GM21528 (cell line): Measurements from ENCODE around the gene NCDN.

Source experiments
- ATAC-seq: cut with Tn5 transposase; IDR thresholded peaks from one replicate; pipeline ENCODE4 v1.9.1; 2021; ENCODE audit warnings: mild to moderate bottlenecking, moderate library complexity; ENCODE audit not compliant: unreplicated experiment, low FRiP score

NCDN gene, protein sequence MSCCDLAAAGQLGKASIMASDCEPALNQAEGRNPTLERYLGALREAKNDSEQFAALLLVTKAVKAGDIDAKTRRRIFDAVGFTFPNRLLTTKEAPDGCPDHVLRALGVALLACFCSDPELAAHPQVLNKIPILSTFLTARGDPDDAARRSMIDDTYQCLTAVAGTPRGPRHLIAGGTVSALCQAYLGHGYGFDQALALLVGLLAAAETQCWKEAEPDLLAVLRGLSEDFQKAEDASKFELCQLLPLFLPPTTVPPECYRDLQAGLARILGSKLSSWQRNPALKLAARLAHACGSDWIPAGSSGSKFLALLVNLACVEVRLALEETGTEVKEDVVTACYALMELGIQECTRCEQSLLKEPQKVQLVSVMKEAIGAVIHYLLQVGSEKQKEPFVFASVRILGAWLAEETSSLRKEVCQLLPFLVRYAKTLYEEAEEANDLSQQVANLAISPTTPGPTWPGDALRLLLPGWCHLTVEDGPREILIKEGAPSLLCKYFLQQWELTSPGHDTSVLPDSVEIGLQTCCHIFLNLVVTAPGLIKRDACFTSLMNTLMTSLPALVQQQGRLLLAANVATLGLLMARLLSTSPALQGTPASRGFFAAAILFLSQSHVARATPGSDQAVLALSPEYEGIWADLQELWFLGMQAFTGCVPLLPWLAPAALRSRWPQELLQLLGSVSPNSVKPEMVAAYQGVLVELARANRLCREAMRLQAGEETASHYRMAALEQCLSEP

DNA sequence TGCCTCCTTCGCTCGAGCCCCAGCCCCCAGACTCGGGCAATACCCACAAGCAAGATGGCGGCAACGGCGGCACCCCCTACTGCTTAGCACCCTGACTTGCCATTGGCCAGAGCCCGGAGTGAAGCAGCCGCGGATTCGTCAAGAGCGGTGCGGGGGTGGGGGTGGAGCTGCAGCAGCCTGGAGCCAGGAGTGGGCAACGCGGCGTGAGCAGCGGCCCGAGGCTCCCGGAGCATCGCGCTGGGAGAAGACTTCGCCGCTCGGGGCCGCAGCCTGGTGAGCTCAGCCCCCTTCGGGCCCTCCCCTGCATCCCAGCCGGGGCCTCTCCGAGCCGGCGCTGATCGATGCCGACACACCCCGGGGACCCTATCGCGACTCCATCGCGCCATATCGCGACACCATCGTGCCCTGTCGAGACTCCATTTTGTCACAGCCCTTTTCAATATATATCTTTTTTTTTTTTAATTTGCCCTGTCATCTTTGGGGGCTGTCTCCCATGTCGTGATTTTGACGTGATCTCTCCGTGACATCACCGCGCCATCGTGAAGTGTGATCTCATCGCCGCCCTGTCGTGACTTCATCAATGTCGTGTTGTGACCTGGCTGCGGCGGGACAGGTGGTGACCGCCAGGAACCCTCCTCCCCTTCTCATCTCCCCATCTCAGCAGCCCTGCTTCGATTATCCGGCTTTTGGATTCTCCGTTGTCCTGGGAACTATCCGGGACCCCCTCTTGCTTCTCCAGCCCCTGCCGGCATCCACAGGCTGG is at the start of gene NCDN:
TSS of gene NCDN (plus strand) at position 189 of the 763 bp plus-strand sequence. CDS start at position 581, 392 bp downstream.
- peak; percentile 83 for ATAC-seq

DNA sequence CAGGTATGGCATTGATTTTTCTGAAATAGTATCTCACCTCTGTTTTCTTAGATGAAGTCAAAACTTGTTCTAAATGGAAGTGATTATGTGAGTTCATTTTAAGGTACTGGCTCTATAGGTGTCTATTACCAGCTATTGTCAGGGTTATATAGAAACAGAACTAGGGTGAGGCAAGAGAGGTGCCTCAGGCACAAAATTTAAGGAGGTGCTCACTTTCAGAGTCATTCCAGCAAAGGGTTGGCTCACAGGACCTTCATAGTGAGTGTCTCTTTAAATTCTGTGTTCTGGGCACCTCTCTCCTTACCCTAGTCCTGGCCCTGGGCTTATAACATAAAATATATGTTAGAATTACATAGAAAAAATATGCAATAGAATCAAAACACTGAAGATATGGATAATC is 49.7 kb upstream of the NCDN start:
- ATAC-seq: no peak

DNA sequence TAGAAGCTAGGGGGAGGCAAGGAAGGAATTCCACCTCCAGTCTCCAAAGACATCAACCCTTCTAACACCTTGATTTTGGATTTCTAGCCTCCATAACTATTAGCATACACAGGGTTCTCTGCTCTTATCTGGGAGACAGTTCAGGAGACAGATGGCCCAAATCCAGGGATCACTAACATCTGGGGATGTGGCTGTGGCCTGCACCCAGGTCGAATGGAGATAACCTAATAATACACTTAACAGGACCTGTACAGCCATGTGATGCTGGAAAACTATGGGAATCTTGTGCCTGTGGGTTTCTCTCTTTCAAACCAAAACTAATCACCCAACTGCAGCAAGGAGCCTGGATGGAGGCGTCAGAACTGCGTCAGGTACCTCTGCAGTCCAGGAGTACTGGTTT is 48.0 kb upstream of the NCDN start:
- ATAC-seq: no peak

DNA sequence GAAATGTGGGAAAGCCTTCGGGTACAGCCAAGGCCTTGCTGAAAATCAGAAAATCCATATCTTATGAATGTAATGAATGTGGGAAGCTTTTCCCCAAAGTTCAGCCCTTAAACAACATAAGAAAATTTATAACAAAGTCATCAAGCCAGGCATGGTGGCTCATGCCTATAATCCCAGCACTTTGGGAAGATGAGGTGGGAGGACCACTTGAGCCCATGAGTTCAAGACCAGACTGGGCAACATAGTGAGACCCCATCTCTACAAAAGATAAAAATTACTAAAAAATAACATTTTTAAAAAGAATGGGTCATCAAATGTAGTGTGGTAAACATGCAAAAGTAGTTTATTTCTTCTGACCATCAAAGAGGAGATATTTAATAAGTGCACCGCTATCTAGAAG is 46.3 kb upstream of the NCDN start:
- no peak for ATAC-seq

DNA sequence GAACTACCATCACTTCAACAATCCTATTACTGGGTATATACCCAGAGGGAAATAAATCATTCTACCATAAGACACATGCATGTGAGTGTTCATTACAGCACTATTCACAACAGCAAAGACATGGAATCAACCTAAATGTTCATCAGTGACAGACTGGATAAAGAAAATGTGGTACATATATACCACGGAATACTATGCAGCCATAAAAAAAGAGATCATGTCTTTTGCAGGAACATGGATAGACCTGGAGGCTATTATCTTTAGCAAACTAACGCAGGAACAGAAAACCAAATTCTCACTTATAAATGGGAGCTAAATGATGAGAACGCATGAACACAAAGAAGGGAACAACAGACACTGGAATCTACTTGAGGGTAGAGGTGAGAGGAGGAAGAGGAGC is 39.4 kb upstream of the NCDN start:
- ATAC-seq: no peak

DNA sequence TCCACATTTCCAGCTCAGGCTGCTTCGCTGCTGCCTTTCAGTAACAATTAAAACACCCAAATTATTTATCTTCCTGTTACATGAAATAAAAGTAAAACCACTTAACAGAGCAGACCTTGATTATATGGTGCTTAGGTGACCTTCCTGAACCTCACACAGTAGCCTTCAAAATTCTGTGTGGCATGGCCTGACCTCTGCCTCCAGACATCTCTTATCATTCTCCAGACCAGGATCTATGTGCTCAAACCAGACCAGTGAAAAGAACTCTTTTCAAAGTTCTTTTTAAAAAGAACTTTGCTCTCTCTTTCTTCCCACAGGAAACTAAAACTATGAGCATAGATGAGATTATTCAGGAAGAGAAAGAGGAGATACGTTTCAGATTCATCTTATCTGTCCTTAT is 38.2 kb upstream of the NCDN start:
- ATAC-seq: no peak

DNA sequence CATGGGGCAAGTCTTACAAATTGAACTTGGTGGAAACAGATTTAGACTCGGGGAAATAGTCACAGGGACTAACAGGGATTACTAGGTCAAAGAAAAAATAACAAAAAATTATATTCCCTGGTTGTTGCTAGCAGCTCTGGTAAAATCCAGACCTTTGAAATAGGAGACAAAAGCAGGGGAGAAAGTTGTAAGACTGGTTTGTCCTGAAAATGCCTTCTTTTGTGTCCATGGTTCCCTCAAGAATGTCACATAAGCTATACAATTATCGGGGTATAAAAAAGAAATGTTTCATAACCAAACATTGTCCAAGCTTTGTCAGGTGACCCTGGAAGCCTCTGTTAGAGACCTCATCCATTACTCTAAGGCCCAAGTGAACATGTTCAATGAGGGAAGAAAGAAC is 33.5 kb upstream of the NCDN start:
- no peak for ATAC-seq

DNA sequence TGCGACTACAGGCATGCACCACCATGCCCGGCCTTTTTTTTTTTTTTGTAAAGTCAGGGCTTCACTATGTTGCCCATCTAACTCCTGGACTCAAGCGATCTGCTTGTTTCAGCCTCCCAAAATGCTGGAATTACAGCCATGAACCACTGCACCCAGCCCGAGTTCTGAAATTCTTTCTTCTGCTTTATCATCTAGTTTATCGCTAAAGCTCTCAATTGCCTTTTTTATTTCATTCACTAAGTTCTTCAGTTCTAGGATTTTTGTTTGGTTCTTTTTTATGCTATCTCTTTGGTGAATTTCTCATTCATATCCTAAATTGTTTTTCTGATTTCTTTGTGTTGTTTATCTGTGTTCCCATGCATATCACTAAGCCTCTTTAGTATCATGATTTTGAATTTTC is 27.4 kb upstream of the NCDN start:
- no peak for ATAC-seq

DNA sequence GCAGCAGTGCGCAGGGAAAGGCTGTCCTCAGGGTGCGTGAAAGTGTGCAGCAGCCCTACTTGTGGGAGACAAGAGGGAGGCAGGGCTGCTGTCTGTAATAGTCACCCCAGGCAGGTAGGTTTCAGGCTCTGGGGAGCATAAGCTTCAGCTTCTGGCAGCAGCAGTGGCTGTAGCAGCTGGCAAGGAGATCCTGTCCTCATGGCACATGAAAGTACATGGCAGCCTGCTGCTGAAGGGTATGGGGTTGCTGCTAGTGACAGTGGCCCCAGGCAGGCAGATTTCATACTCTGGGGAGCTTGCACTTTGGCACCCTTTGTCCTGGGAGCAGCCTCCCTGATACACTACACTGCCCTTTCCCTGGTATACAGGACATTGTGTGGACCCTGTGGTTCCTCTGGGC is 26.7 kb upstream of the NCDN start:
- ATAC-seq: no peak

DNA sequence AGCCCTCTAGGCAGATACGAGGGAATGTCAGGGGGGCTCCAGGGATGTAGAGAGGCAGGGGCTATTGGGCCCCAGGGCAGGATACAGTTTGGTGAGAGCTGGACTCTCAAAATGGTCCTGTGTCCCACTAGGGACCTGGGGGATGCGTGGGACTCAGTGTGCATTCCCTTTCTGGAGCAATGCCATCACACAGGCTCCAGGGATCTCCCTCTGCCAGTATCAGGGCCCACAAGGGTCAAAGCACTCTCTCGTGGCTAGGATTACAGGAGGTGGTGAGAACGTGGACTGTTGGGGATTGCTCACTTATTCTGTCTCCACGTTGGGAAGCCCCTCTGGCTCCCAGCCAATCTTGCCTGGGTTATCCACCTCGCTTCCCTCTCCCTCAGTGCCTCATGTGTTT is 26.2 kb upstream of the NCDN start:
- ATAC-seq: no peak

DNA sequence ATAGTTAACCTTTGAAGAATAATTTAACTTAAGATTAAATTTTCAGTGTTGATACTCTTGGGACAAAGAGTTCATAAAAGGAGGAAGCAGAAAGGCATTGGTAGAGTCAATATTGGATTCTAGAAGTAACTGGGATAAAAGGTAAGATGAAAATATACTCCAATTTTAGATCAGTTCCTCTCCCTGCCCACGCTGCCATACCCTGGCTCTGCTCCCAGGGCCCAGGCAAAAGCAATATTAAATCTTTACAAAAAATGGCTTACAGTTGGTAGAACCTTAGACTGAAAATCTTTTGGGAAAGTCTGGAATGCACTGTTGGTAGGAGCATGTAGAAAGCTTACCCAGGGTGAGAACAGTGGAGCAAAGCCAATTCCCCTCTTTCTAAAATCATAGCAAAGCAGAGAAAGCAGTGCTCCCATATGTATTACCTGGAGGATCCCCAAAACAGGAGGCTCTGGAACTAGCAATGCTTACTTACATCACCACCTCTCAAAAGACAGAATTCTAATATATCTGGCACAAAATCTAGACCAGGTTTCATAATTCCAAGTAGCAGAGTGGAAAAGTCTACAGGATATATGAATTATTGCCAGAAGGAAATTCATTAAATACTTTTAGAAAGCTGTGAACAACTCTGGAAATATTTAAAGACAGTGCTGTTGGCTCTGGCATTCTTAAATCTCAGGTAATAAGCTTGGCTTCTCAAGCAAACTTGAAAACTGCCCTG is 24.9 kb upstream of the NCDN start:
- ATAC-seq: no peak

DNA sequence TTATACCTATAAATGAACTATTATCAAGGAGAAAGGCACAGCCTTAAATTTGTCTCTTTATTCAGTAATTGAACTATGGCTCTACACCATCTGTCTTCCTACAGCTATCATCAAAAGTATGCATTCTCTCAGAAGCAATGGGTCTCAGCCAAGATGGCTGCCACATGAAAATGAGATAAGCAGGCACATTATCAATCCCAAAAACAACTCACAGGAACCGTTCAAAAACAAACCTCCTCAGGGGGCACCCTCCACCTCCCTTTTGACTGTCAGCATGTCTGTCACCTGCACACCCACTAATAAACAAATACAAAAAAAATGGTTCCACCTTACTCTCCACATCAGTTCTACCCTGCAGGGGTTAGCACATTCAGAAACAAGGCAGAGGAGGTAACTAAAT is 24.0 kb upstream of the NCDN start:
- no peak for ATAC-seq

DNA sequence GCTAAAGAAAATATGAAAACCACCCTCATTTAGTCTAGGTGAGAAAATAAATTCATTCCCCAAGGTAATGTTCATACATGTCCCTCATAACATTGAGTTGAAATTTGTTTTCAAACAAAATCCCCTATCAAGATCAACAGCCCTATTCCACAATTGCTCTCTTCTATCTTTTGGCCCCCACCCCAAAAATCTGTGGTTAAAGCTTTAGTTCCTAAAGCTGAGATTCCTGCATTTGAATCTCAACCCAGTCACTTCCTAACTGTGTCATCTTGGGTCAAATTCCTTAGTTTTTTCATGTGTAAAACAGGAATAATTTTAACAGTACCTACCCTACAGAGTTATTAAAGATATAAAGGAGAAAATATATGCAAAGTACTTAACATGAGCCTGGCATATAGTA is 22.4 kb upstream of the NCDN start:
- ATAC-seq: no peak

DNA sequence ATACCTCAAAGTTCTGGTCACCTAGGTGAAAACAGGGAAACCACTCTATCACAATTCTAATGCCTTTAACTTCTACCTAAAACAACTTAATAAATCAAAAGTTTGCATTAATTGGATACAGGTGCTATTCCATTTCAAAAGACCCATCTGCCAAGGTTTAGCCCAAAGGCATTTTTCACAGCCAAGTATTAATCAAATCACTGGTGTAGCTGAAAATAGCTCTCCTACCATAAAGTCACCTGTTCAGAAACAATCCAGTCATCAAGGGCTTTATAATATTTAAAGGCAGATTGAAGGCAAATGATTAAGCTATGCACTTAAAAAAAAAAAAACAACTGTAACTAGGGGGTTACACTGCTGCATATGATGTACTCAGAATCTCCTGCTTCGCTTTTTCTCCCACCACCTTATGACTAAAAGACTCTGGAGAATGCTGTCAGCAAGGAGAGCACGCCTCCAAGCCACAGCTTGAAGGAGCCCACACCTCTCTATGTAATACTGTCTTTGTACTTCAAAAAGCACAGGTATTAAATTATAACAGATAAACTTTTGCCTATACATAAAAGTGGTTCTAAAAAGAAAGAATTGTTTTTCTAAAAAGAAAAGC is 20.9 kb upstream of the NCDN start:
- no peak for ATAC-seq

DNA sequence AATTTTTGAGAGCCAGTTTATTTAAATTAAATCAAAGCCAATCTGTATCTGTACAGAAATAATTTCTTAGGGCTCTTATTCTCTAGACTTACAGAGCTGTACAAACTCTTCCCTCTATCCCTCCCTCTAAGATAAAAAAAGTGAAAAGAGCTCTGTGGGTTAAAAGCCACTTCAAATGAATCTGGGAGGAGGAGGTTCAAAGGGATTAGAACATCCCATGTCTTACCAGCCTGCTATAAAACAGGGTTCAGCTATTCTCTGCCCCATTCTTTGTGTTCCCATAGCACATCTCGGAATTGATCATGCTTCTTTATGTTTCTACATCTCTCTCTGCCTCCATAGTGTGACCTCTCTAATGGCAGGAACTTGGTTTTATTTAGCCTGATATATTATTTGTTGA is 19.8 kb upstream of the NCDN start:
- no peak for ATAC-seq

DNA sequence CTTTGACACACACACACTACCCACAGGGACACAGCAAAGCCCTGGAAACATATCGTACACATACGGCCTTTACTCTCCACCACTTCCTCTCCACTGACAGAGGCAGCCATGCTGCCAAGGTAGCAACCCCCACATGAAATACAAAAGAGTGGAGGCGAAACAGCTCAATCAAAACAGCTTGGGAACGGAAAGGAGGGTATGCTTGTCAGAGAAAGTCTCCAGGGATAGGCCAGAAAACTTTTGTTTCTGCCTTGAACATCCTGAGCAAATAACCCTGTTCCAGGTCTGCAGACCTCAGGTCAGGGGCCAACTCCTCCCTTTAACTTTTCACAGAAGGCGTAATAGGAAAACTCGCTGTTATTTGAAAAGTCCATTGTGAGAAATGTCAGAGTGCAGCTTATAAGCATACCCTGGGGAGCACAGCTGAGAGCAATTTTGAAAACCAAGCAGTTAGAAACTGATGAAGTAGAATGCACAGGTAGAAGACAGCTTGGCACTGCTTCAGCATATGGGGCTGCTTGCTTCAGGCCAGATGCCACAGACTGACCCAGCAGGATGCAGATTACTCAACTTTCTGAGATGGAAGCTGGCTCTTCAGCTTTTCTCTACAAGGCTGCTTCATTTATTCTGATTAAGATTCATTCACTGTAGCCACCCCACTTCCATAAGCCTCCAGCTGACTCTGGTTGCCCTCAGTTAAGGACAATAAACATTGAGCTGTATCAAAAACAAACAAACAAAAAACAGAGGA is 18.4 kb upstream of the NCDN start:
- ATAC-seq: no peak

DNA sequence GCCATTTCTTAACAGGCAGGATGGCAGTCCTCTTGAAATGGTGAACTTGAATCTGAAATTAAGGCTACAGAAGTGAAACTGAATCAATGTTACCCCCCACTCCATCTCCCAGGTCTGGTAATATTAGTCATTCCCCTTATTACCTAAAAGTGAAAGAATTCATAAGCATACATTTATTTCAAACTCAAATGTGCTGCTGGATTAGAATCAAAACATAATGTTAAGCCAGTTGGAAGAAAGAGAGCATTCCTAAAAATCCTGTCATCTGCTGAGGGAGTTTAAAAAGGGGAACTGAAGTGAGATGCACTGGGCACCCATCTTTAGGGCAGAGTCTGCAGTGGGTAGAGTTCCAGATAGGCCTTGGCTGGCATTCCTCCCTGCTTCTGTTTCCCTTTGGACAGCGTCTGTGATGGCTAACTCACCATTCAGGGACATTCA is 17.8 kb upstream of the NCDN start:
- no peak for ATAC-seq

DNA sequence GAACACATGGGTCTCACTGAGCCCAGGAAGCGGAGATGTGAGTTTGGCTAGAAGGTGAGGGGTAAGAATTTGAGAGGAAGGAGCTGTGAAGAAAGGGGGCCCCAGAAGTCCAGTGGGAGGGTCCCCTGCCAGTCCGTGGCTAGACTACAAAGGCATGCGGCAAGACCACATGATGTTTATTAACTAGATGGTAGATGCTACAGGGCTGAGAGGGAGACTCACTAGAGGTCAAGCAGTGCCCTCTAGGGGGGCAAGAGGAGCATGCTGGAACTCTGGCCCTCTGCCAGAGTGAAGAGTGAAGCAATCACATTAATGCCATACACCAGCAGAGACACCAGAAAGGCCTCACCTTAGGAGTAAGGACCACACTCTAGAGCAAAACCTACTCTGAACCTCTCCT is 12.6 kb upstream of the NCDN start:
- ATAC-seq: no peak

DNA sequence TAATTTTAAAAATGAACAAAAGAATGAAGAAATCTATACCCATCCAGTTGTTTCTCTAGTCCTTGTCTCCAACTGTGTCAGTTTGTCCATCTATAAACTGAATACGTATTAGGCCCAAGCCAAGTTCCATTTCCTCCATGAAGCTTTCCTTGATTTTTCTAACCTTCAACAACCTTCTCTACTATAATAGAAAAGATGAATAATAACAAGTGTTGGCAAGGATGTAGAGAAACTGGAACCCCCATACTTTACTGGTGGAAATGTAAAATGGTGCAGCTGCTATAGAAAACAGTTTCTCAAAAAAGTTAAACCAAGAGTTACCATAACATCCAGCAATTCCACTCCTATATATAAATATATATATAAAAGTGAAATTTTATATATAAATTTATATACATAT is 11.0 kb upstream of the NCDN start:
- ATAC-seq: no peak

DNA sequence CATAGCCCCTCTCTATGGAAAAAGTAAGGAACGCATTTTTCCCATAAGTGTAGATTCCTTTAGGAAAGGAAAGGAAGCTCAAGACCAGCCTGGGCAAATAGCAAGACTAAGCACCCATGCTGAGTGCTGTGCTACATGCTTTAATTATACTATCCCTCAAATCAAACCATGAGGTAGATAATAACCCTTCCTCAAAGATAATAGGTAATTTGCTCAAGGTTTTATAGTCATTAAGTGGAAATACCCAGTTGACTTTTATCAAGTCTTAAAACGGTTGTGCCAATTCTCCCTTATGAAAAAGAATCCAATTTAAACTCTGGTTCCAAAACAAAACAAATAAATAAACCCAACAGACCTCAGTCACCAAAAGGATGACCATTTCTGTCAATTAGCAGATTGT is 3.7 kb upstream of the NCDN start:
- ATAC-seq: no peak
